ENCODE data around the gene PLPP6.

Gene PLPP6

GRCh38 chr9:4700932-4701331 lies 38.8 kb downstream of the PLPP6 start:
- no peak for DNase-seq

- DNase-seq, result no peak
Observed at GRCh38 chr9:4701526-4701925, 39.4 kb downstream of the PLPP6 start.

DNA sequence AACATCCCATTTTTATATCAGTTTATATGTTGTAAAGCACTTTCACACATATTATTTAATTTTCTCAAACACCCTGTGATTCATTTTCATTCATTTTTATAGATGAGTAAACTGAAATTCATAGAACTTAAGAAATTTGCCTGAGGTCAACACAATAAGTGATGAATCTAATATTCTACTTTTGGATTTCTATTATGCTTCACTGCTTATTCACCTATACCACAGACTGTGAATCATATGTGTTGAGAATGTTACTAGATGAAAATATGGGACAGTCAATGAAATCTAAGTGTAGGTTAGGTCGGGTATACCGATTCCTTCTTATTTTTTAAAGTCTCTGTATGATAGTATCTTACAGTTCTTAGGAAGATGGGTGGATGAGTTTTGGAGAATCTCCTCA lies 42.0 kb downstream of the PLPP6 start:
- DNase-seq, result no peak

- no peak for DNase-seq
Observed at GRCh38 chr9:4706021-4706420, 43.9 kb downstream of the PLPP6 start.

DNA sequence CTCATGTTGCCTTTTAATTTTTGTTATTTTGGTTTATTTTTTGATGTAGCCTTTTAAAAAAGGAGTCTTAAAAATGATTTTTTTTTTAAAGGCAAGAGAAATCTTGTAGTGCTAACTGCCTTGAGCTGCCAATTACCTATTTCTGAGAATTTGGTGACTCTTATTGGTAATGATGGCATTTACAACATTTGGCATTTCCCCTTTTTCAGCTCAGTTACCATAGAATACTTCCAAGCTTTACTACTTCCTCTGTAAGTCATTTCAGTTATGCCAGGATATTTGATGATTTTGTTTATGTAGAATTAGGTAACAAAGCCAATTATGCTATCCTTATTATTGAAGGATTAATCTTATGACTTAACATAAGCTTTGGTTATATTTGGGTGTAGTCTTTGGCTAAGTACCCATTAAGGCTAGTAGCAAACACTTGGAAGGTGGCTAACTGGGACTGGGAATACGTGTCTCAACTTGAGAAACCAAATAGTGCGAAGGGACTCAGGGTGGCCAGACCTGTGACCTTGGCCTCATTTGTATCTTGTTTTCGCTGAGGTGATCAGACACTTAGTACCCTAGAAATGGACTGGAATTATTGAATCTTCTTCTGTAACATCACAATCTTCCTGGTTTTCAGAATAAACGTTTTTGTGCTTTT lies 45.0 kb downstream of the PLPP6 start:
- no peak for DNase-seq

GRCh38 chr9:4709380-4709779 lies 47.3 kb downstream of the PLPP6 start:
- DNase-seq, result no peak

DNA sequence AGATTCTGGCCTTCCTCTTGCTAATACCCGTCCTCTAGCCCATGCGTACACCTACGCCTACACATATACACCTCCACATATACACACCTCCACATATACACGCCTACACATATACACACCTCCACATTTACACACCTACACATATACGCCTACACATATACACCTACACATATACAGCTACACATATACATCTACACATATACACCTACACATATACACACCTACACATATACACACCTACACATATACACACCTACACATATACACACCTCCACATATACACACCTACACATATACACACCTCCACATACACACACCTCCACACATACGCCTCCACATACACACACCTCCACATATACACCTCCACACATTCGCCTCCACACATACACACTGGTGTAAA lies 51.8 kb downstream of the PLPP6 start:
- DNase-seq, result no peak

DNA sequence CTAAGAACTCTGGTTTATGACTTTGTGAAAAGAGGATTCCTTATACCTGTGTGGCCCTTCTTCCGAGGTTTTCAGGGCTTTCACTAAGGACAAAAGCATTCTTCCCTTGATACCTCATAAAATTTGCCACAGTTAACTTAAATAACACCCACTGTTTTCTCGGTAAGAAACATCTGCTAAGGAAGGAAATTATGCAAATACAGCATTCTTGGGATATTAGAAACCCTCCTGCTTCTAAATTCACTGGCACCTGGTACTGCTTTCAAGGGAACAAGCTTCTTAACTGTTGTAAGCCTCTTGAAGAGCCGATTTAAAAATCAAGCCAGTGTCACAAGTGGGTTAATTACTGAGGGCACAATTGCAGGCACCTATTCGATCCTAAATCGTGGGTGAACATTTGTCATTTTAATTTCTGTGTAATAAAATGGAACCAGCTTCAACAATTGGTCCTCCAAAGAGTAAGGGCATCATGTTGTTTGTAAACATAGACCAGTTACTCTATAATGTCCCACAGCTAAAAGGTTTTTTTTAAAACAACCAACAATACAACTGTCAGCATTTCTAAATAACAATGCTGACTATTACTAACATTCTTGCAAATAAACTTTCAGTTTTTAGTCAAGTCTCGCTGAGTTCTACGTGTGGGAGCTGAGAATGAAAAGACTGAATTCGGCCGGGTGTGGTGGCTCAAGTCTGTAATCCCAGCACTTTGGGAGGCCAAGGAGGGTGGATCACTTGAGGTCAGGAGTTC lies 52.3 kb downstream of the PLPP6 start:
- DNase-seq, result no peak

Data from activated CD4-positive, alpha-beta T cell treated with anti-CD3 and anti-CD28 coated beads, Interleukin-2, Interleukin-6, amounts not matched to agents 100 ng/mL and 50 ng/mL, durations not matched to agents 16 hours and 8 hours (primary cell).